AG10803 (cell line): ENCODE measurements around the gene WWOX.

Source experiments
- DNase-seq: peaks from one replicate; pipeline ENCODE4 v3.0.0; 2010; ENCODE audit warnings: low read depth
- H3K4me3 ChIP-seq: 2 replicates; pipeline ENCODE4 v1.5.1; 2011; ENCODE audit warnings: mild to moderate bottlenecking, low read length, control low read depth
- CTCF ChIP-seq: conservative IDR thresholded peaks from 2 replicates; pipeline ENCODE4 v1.5.1; 2011; ENCODE audit warnings: mild to moderate bottlenecking, low read length, control low read depth, inconsistent platforms

The WWOX gene

GRCh38 chr16:78628461-78629045 is 529.1 kb downstream of the WWOX start:
- no peak for DNase-seq
- no peak overlapping the region for H3K4me3 ChIP-seq
- TF ChIP-seq CTCF = no peak

GRCh38 chr16:78629173-78629572 is 529.7 kb downstream of the WWOX start:
- H3K4me3 ChIP-seq = no peak overlapping the region
- TF ChIP-seq CTCF = no peak
- no peak for DNase-seq

GRCh38 chr16:78630102-78630501 is 530.6 kb downstream of the WWOX start:
- H3K4me3 ChIP-seq = no peak overlapping the region
- no peak for DNase-seq

GRCh38 chr16:78633551-78633950 is 534.1 kb downstream of the WWOX start:
- no peak for DNase-seq
- no peak for TF ChIP-seq CTCF
- no peak overlapping the region for H3K4me3 ChIP-seq

More at GRCh38 chr16:78630102-78630501, 530.6 kb downstream of the WWOX start:
- no peak for TF ChIP-seq CTCF

- no peak for DNase-seq
- TF ChIP-seq CTCF = no peak
- no peak overlapping the region for H3K4me3 ChIP-seq
Observed at GRCh38 chr16:78635807-78636206, 536.4 kb downstream of the WWOX start.

GRCh38 chr16:78638371-78638770 is 538.9 kb downstream of the WWOX start:
- no peak for DNase-seq
- TF ChIP-seq CTCF = no peak
- no peak overlapping the region for H3K4me3 ChIP-seq

- TF ChIP-seq CTCF = no peak
- no peak for DNase-seq
- H3K4me3 ChIP-seq = no peak overlapping the region
Observed at GRCh38 chr16:78639775-78640174, 540.3 kb downstream of the WWOX start.
